Hematopoietic multipotent progenitor cell (in vitro differentiated cells): ENCODE results near the gene KCNAB2. TPM values are rescaled to one million over a fixed set of nuclear protein-coding genes. Genes with fewer than 3 reads are reported as not detected.
"Not testable (repeated sequence)": the region's sequence is repeated elsewhere in the genome, so short reads cannot be mapped to it uniquely, and the experiment has no call there.

Experiments used
- DNase-seq, 3 donors: peaks; one replicate each; pipeline ENCODE4 v3.0.0-alpha.2; 2011 to 2015; ENCODE audit warnings: low read depth in 2 of 3, low spot score in 2 of 3
- total RNA-seq: library from RNA; depleted of rRNA; stranded (reverse); fragments of >200 nt; gene quantifications from one replicate; pipeline ENCODE4 v1.2.3, GENCODE V29; 2012

The KCNAB2 gene
- total RNA-seq, 1 donor, result 96.4 TPM

GRCh38 chr1:6052543-6053205 is 7.0 kb downstream of the KCNAB2 start:
- peak in 2 of 3 donors; percentile 54 to 73 for DNase-seq

- DNase-seq, result no peak
Measured at GRCh38 chr1:6053206-6053546, 7.5 kb downstream of the KCNAB2 start.

- DNase-seq, result no peak
Measured at GRCh38 chr1:6054596-6054995, 8.9 kb downstream of the KCNAB2 start.

GRCh38 chr1:6056572-6056948 is 10.9 kb downstream of the KCNAB2 start:
- DNase-seq, result no peak

- DNase-seq, result no peak
Measured at GRCh38 chr1:6057170-6057845, 11.6 kb downstream of the KCNAB2 start.

- no peak for DNase-seq
Measured at GRCh38 chr1:6059866-6060265, 14.2 kb downstream of the KCNAB2 start.

GRCh38 chr1:6062670-6063069 is 17.0 kb downstream of the KCNAB2 start:
- DNase-seq, result no peak

- not testable (repeated sequence) for DNase-seq
Measured at GRCh38 chr1:6063532-6064053, 17.9 kb downstream of the KCNAB2 start.

- no peak for DNase-seq
Measured at GRCh38 chr1:6065093-6065858, 19.6 kb downstream of the KCNAB2 start.

- no peak for DNase-seq
Measured at GRCh38 chr1:6066680-6067079, 21.0 kb downstream of the KCNAB2 start.

GRCh38 chr1:6068073-6068472 is 22.4 kb downstream of the KCNAB2 start:
- DNase-seq, result no peak

GRCh38 chr1:6068932-6069331 is 23.2 kb downstream of the KCNAB2 start:
- no peak for DNase-seq

GRCh38 chr1:6069573-6069972 is 23.9 kb downstream of the KCNAB2 start:
- DNase-seq, result no peak

GRCh38 chr1:6070450-6070974 is 24.8 kb downstream of the KCNAB2 start:
- DNase-seq, result no peak

- DNase-seq, result no peak
Measured at GRCh38 chr1:6071219-6071618, 25.5 kb downstream of the KCNAB2 start.

- DNase-seq, result no peak
Measured at GRCh38 chr1:6072774-6073479, 27.2 kb downstream of the KCNAB2 start.

GRCh38 chr1:6073480-6074053 is 27.9 kb downstream of the KCNAB2 start:
- no peak for DNase-seq

- no peak for DNase-seq
Measured at GRCh38 chr1:6074192-6074901, 28.7 kb downstream of the KCNAB2 start.

GRCh38 chr1:6075748-6076147 is 30.1 kb downstream of the KCNAB2 start:
- DNase-seq, result no peak

- DNase-seq, result not testable (repeated sequence)
Measured at GRCh38 chr1:6077061-6077460, 31.4 kb downstream of the KCNAB2 start.
